Upper lobe of right lung (tissue), 1 donor: ENCODE data around the gene C5AR1. TPM values are rescaled to one million over a fixed set of nuclear protein-coding genes. Genes with fewer than 3 reads are reported as not detected.
A peak's percentile ranks its signal among the peaks of the same experiment; 100 is the strongest.
"Not testable (repeated sequence)": the region's sequence is repeated elsewhere in the genome, so short reads cannot be mapped to it uniquely, and the experiment has no call there.

ENCODE experiments used
- ATAC-seq: fragments of 200-7000 bp; cut with Tn5 transposase; one replicate; pipeline ENCODE4 v1.9.1; 2020; ENCODE audit warnings: mild to moderate bottlenecking, moderate library complexity
- DNase-seq: peaks from one replicate; pipeline ENCODE4 v3.0.0-alpha.2; 2020
- H3K27ac ChIP-seq: fragments of 200-600 bp; one replicate; pipeline ENCODE4 v1.8.0; 2022
- H3K27me3 ChIP-seq: fragments of 200-600 bp; one replicate; pipeline ENCODE4 v1.8.0; 2022; ENCODE audit warnings: mild to moderate bottlenecking
- H3K36me3 ChIP-seq: fragments of 200-600 bp; one replicate; pipeline ENCODE4 v1.8.0; 2022
- H3K4me1 ChIP-seq: fragments of 200-600 bp; one replicate; pipeline ENCODE4 v1.8.0; 2022
- H3K4me3 ChIP-seq: fragments of 200-600 bp; one replicate; pipeline ENCODE4 v1.8.0; 2022; ENCODE audit warnings: mild to moderate bottlenecking
- H3K9me3 ChIP-seq: fragments of 200-600 bp; one replicate; pipeline ENCODE4 v1.8.0; 2022
- CTCF ChIP-seq: fragments of 200-600 bp; IDR thresholded peaks from one replicate; pipeline ENCODE4 v1.8.0; 2022; ENCODE audit warnings: antibody characterized with exemption
- intact Hi-C: fragments of 100-400 bp; cut with DNase I; formaldehyde crosslinking; loops from one replicate; pipeline ENCODE4 v1.11.0; 2022
- total RNA-seq: library from RNA; stranded (reverse); fragmentation: NEBNext Ultra II Directional; extraction: Animal tissue kit (Norgen Biotek cat#: 25700); gene quantifications from one replicate; pipeline ENCODE4 v1.2.1, GENCODE V29; 2021
- donor health status: DM: no; HTN: yes; CAD: no; lungs with severe emphysema.

Gene C5AR1
- total RNA-seq, 1 donor from 2014 or later = 58.9 TPM

- H3K27ac ChIP-seq = no peak overlapping the region
- H3K36me3 ChIP-seq = no peaks in the 10 kb centered on the region
- TF ChIP-seq CTCF = peak; percentile 35
- no peaks in the 10 kb centered on the region for H3K27me3 ChIP-seq
- intact Hi-C loops = no loop called here
- ATAC-seq (peak; percentile 51), DNase-seq (peak; percentile 64)
- no peak overlapping the region for H3K4me3 ChIP-seq
- peaks cover 8% of the 10 kb centered on the region for H3K4me1 ChIP-seq
- H3K9me3 ChIP-seq = no peaks in the 10 kb centered on the region
Observed at GRCh38 chr19:47280183-47280797, 29.4 kb upstream of the C5AR1 start.

- TF ChIP-seq CTCF = no peak
- H3K4me3 ChIP-seq = no peak overlapping the region
- no peak overlapping the region for H3K27ac ChIP-seq
- intact Hi-C loops = no loop called here
- H3K9me3 ChIP-seq = no peaks in the 10 kb centered on the region
- no peaks in the 10 kb centered on the region for H3K36me3 ChIP-seq
- H3K4me1 ChIP-seq = no peaks in the 10 kb centered on the region
- H3K27me3 ChIP-seq = no peaks in the 10 kb centered on the region
- no peak for ATAC-seq
- no peak for DNase-seq
Observed at GRCh38 chr19:47283405-47284059, 26.1 kb upstream of the C5AR1 start.

GRCh38 chr19:47284324-47284899 lies 25.2 kb upstream of the C5AR1 start:
- intact Hi-C loops = no loop called here
- H3K4me3 ChIP-seq = no peak overlapping the region
- peak; percentile 85 for TF ChIP-seq CTCF

GRCh38 chr19:47296036-47296435 lies 13.6 kb upstream of the C5AR1 start:
- Histone ChIP-seq H3K4me1 (no peaks in the 10 kb centered on the region), H3K9me3 (no peaks in the 10 kb centered on the region), H3K27ac (no peak overlapping the region), H3K4me3 (no peak overlapping the region), H3K27me3 (no peaks in the 10 kb centered on the region), H3K36me3 (no peaks in the 10 kb centered on the region)
- ATAC-seq (peak; percentile 97), DNase-seq (no peak)
- intact Hi-C loops = loop anchor here (2.0 to 10.0 kb wide), 2 partner anchors 53 to 109 kb away; partner anchors contain the start of gene DHX34
- peak; percentile 79 for TF ChIP-seq CTCF

More at GRCh38 chr19:47284324-47284899, 25.2 kb upstream of the C5AR1 start:
- H3K27me3 ChIP-seq = no peaks in the 10 kb centered on the region
- no peak overlapping the region for H3K27ac ChIP-seq
- no peaks in the 10 kb centered on the region for H3K36me3 ChIP-seq
- ATAC-seq (peak; percentile 70), DNase-seq (no peak)
- H3K9me3 ChIP-seq = no peaks in the 10 kb centered on the region
- no peaks in the 10 kb centered on the region for H3K4me1 ChIP-seq

GRCh38 chr19:47300867-47301266 lies 8.8 kb upstream of the C5AR1 start:
- intact Hi-C loops, H3K36me3 ChIP-seq, H3K4me1 ChIP-seq, DNase-seq, H3K4me3 ChIP-seq, H3K27ac ChIP-seq, ATAC-seq, H3K27me3 ChIP-seq, H3K9me3 ChIP-seq: not testable (repeated sequence)

- H3K27me3 ChIP-seq = no peaks in the 10 kb centered on the region
- H3K4me3 ChIP-seq = no peak overlapping the region
- H3K36me3 ChIP-seq = no peaks in the 10 kb centered on the region
- TF ChIP-seq CTCF = no peak
- no peak overlapping the region for H3K27ac ChIP-seq
- ATAC-seq (no peak), DNase-seq (no peak)
- intact Hi-C loops = no loop called here
- H3K9me3 ChIP-seq = no peaks in the 10 kb centered on the region
- H3K4me1 ChIP-seq = peaks cover 9% of the 10 kb centered on the region
Observed at GRCh38 chr19:47302249-47302648, 7.4 kb upstream of the C5AR1 start.
